Measurements from ENCODE around the gene RRP9.

DNA sequence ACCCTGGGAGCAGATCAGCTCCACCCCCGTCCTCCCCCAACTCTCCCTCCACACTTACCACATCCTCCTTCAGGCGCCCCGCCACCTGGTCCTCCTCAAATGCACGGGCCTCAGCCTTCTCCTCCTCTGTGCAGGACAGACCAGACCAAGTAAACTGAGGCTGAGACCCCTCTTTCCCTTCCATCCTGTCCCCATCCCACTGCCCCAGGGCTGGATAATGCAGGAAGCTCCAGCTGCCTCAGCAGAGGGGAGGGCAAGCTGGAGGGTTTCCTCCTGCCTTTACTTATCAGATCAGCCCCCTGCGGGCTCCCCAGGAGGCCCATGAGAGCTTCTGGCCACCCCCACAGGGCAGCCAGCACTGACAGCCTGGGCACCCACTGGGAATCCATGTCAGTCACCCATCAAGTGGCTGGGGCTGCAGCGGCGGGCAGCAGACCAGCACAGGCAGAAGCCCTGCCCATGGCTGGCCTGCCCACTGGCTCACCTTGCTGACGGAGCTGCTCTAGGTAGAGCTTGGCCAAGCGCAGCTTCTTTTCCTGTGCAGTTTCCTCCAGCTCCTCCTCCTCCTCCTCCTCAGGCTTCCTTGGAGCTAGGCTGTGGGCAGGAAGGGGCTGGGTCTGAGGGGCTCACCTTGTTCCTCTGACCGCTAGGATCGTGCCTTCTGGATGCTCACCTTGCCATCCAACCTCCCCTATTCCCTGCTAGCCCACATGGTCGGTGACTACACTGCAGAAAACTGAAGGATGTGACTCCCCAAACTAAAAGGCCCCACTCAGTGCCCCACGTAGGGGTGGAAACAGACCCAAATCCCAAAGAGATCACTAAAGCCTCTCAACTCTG lies 3.9 kb downstream of the RRP9 start:
- TF ChIP-seq POLR2A (IDR thresholded peaks at IDR 0.05; ENCODE audit: low read length): no peak
- no peak for TF ChIP-seq GATA1 (IDR thresholded peaks at IDR 0.05; ENCODE audit: low read depth, low read length)

Data from erythroblast (primary cell).